ENCODE results near the gene KCNK15. TPM values are rescaled to one million over a fixed set of nuclear protein-coding genes. Genes with fewer than 3 reads are reported as not detected.
"Not testable (repeated sequence)": the region's sequence is repeated elsewhere in the genome, so short reads cannot be mapped to it uniquely, and the experiment has no call there.

KCNK15 gene
- total RNA-seq: 0.09 TPM in 1 of 2 replicates, not detected in the other

- intact Hi-C loops (cut with micrococcal nuclease): loop anchor here (5.0 kb wide), 2 partner anchors 352 to 358 kb away; no protein-coding TSS in a partner anchor
Measured at GRCh38 chr20:44745598-44746366, at the start of gene KCNK15. TSS of gene KCNK15 (plus strand) at chr20:44745865. CDS start at chr20:44745911, 46 bp downstream.

GRCh38 chr20:44696315-44696714, 49.4 kb upstream of the KCNK15 start:
- Mint-ChIP-seq H3K36me3 (ENCODE audit: low read depth) (no peaks in the 10 kb centered on the region), H3K9me3 (peaks cover 4% of the 10 kb centered on the region), H3K4me1 (peaks cover 9% of the 10 kb centered on the region), H3K27ac (no peak overlapping the region), H3K27me3 (peaks cover 5% of the 10 kb centered on the region), H3K4me3 (no peak overlapping the region)
- TF ChIP-seq, protein P1, sequence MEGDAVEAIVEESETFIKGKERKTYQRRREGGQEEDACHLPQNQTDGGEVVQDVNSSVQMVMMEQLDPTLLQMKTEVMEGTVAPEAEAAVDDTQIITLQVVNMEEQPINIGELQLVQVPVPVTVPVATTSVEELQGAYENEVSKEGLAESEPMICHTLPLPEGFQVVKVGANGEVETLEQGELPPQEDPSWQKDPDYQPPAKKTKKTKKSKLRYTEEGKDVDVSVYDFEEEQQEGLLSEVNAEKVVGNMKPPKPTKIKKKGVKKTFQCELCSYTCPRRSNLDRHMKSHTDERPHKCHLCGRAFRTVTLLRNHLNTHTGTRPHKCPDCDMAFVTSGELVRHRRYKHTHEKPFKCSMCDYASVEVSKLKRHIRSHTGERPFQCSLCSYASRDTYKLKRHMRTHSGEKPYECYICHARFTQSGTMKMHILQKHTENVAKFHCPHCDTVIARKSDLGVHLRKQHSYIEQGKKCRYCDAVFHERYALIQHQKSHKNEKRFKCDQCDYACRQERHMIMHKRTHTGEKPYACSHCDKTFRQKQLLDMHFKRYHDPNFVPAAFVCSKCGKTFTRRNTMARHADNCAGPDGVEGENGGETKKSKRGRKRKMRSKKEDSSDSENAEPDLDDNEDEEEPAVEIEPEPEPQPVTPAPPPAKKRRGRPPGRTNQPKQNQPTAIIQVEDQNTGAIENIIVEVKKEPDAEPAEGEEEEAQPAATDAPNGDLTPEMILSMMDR (IDR thresholded peaks at IDR 0.05): no peak
- ChIA-PET POLR2A (no interaction called here), CTCF (interaction anchor here (0.6 kb wide), 1 partner anchor 11 kb away, joined by 3 read pairs; no protein-coding TSS in a partner anchor)
- no peak for ATAC-seq (ENCODE audit: low read depth)
- intact Hi-C loops (cut with micrococcal nuclease): no loop called here
- DNase-seq: no peak

More at GRCh38 chr20:44745598-44746366, at the start of gene KCNK15:
- H3K4me1 Mint-ChIP-seq: peaks cover 22% of the 10 kb centered on the region
- ChIA-PET CTCF (interaction anchor here (0.6 kb wide), 1 partner anchor 273 kb away, joined by 3 read pairs; no protein-coding TSS in a partner anchor), POLR2A (interaction anchor here (0.5 kb wide), 1 partner anchor 221 kb away, joined by 3 read pairs; the partner anchor contains the start of gene STK4)
- H3K4me3 Mint-ChIP-seq: peak within 1 kb of the TSS; percentile 71
- ATAC-seq (ENCODE audit: low read depth) (peak; percentile 65), DNase-seq (peak; percentile 37)
- peaks cover 31% of the 10 kb centered on the region for H3K27me3 Mint-ChIP-seq
- TF ChIP-seq, protein P1 (IDR thresholded peaks at IDR 0.05): no peak
- no peaks in the 10 kb centered on the region for H3K9me3 Mint-ChIP-seq
- H3K27ac Mint-ChIP-seq: no peak within 1 kb of the TSS
- H3K36me3 Mint-ChIP-seq (ENCODE audit: low read depth): no peaks in the 10 kb centered on the region

GRCh38 chr20:44697041-44697440, 48.6 kb upstream of the KCNK15 start:
- H3K4me3 Mint-ChIP-seq; H3K27ac Mint-ChIP-seq; DNase-seq; H3K36me3 Mint-ChIP-seq (ENCODE audit: low read depth); H3K4me1 Mint-ChIP-seq; intact Hi-C loops (cut with micrococcal nuclease); CTCF ChIA-PET; H3K9me3 Mint-ChIP-seq; ATAC-seq (ENCODE audit: low read depth); H3K27me3 Mint-ChIP-seq: not testable (repeated sequence)
- POLR2A ChIA-PET: interaction anchor here (0.7 kb wide), 1 partner anchor 301 kb away, joined by 6 read pairs; no protein-coding TSS in a partner anchor

GRCh38 chr20:44698351-44698750, 47.3 kb upstream of the KCNK15 start:
- POLR2A ChIA-PET: no interaction called here
- TF ChIP-seq, protein P1 (IDR thresholded peaks at IDR 0.05): no peak
- H3K36me3 Mint-ChIP-seq (ENCODE audit: low read depth): no peaks in the 10 kb centered on the region
- intact Hi-C loops (cut with micrococcal nuclease): no loop called here
- ATAC-seq (ENCODE audit: low read depth) (no peak), DNase-seq (no peak)
- CTCF ChIA-PET: no interaction called here
- no peaks in the 10 kb centered on the region for H3K9me3 Mint-ChIP-seq
- H3K27ac Mint-ChIP-seq: no peak overlapping the region
- H3K4me3 Mint-ChIP-seq: no peak overlapping the region
- H3K4me1 Mint-ChIP-seq: peaks cover 20% of the 10 kb centered on the region
- peaks cover 3% of the 10 kb centered on the region for H3K27me3 Mint-ChIP-seq

GRCh38 chr20:44700306-44700705, 45.4 kb upstream of the KCNK15 start:
- ATAC-seq (ENCODE audit: low read depth): no peak
- no peaks in the 10 kb centered on the region for H3K9me3 Mint-ChIP-seq

More at GRCh38 chr20:44700306-44700705, 45.4 kb upstream of the KCNK15 start:
- TF ChIP-seq, protein P1 (IDR thresholded peaks at IDR 0.05): no peak
- Mint-ChIP-seq H3K4me3 (no peak overlapping the region), H3K27ac (no peak overlapping the region), H3K36me3 (ENCODE audit: low read depth) (no peaks in the 10 kb centered on the region), H3K27me3 (peaks cover 3% of the 10 kb centered on the region), H3K4me1 (peaks cover 20% of the 10 kb centered on the region)
- POLR2A ChIA-PET: no interaction called here
- CTCF ChIA-PET: interaction anchor here (1.4 kb wide), 1 partner anchor 18 kb away, joined by 5 read pairs; no protein-coding TSS in a partner anchor
- no peak for DNase-seq
- intact Hi-C loops (cut with micrococcal nuclease): no loop called here
